IPS DF 4.7 (cell line): ENCODE measurements around the gene RSF1.
A peak's percentile ranks its signal among the peaks of the same experiment; 100 is the strongest.
"Not testable (repeated sequence)": the region's sequence is repeated elsewhere in the genome, so short reads cannot be mapped to it uniquely, and the experiment has no call there.

Experiments used
- DNase-seq: peaks from one replicate; pipeline ENCODE4 v3.0.0-alpha.2; 2013; ENCODE audit warnings: low spot score; ENCODE audit errors: extremely low read depth

The RSF1 gene, protein sequence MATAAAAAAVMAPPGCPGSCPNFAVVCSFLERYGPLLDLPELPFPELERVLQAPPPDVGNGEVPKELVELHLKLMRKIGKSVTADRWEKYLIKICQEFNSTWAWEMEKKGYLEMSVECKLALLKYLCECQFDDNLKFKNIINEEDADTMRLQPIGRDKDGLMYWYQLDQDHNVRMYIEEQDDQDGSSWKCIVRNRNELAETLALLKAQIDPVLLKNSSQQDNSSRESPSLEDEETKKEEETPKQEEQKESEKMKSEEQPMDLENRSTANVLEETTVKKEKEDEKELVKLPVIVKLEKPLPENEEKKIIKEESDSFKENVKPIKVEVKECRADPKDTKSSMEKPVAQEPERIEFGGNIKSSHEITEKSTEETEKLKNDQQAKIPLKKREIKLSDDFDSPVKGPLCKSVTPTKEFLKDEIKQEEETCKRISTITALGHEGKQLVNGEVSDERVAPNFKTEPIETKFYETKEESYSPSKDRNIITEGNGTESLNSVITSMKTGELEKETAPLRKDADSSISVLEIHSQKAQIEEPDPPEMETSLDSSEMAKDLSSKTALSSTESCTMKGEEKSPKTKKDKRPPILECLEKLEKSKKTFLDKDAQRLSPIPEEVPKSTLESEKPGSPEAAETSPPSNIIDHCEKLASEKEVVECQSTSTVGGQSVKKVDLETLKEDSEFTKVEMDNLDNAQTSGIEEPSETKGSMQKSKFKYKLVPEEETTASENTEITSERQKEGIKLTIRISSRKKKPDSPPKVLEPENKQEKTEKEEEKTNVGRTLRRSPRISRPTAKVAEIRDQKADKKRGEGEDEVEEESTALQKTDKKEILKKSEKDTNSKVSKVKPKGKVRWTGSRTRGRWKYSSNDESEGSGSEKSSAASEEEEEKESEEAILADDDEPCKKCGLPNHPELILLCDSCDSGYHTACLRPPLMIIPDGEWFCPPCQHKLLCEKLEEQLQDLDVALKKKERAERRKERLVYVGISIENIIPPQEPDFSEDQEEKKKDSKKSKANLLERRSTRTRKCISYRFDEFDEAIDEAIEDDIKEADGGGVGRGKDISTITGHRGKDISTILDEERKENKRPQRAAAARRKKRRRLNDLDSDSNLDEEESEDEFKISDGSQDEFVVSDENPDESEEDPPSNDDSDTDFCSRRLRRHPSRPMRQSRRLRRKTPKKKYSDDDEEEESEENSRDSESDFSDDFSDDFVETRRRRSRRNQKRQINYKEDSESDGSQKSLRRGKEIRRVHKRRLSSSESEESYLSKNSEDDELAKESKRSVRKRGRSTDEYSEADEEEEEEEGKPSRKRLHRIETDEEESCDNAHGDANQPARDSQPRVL (N-terminal part only)

GRCh38 chr11:77820565-77821348 lies at the start of gene RSF1, which contains the start of gene AAMDC:
Gene RSF1, minus strand, starts transcription at chr11:77820722. Its CDS starts 8 bp downstream, at chr11:77820714.
Gene AAMDC, plus strand, starts transcription at chr11:77821144. Its CDS starts 21,353 bp downstream, at chr11:77842497.
- peak; percentile 76 for DNase-seq

DNA sequence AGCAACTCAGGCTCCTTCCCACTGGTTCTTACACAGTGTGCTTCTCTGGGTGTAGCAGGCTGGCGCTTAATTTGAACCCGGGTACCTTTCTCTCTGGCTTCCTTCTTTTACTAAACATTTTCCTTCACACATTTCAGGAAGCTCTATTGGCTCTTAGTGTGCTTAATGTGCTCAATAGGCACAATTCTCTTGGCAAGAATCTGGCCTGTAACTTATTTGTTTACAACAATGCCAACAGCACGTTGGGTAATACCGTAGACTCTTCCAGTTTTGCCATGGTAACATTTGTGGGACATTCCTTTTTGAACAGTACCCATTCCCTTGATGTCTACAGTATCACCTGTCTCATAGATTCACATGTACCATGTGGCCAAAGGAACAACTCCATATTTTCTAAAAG lies 48.2 kb upstream of the RSF1 start:
- DNase-seq = no peak

DNA sequence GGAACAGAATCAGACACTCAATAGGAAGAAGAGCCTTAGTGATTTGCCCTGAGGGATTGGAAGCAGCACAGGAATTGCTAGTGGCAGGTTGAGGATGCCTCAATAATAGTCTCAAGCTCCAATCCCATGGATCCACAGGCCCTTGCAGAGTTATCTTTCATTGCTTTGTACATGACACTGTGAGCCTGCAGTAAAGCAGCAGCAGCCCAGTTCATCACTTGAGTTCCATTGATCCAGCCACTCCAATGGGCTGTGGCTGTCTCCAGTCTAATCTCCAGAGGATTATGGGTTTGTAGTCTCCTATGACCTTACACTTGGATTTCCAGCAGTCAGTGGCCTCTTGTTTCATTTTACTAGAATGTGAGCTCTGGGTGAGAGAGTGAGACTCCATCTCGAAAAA lies 45.8 kb upstream of the RSF1 start:
- DNase-seq = no peak

DNA sequence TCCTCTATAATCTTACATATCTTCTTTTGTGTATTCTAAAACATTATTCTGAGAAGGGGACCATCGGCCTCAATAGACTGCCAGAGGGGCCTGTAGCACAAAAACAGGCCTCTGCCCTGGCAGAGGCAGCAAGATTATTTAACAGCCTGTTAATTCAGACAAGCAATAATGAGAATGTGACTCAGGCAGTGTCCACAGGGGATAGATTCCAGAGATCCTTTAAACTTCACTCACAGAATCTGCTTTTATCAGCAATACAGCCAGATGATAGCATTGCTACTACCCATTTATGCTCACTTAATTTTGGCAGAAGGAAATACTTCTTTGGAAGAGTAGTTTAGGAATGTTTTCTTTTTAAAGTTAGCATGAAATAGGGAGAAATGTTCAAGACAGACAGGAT lies 45.3 kb upstream of the RSF1 start:
- no peak for DNase-seq

DNA sequence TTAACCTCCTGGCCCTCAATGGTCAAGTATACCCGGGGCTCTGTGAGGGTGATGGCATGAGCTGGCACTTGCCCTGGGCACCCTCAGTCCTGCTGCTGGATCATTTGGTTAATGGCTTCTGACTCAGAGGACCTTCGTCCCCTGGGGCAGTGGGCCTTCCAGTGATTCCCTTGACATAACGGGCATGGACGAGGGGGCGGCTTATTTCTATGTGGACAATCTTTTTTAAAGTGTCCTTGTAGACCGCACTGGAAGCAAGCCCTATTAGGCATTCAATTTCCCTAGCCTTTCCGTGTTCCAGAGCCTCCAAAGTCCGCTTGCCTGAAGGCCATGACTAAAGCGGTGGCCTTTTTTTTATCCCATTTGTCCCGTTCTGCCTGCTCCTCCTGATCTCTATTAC lies 40.9 kb upstream of the RSF1 start:
- not testable (repeated sequence) for DNase-seq

DNA sequence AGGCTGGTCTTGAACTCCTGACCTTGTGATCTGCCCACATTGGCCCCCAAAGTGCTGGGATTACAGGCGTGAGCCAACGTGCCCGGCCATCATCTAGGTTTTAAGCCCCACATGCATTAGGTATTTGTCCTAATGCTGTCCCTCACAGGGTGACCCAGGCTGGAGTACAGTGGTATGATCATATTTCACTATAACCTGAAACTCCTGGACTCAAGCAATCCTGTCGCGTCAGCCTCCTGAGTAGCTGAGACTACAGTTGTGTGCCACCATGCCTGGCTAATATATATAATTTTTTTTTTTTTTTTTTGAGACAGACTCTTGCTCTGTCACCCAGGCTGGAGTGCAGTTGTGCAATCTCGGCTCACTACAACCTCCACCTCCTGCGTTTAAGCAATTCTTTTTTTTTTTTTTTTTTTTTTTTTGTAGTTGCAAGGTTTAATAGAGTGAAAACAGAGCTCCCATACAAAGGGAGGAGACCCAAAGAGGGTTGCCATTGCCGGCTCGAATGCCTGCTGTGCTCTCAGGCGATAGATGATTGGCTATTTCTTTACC lies 37.5 kb upstream of the RSF1 start:
- DNase-seq = not testable (repeated sequence)

- DNase-seq = no peak
These were observed 34.3 kb upstream of the RSF1 start for GRCh38 chr11:77854838-77855237.

DNA sequence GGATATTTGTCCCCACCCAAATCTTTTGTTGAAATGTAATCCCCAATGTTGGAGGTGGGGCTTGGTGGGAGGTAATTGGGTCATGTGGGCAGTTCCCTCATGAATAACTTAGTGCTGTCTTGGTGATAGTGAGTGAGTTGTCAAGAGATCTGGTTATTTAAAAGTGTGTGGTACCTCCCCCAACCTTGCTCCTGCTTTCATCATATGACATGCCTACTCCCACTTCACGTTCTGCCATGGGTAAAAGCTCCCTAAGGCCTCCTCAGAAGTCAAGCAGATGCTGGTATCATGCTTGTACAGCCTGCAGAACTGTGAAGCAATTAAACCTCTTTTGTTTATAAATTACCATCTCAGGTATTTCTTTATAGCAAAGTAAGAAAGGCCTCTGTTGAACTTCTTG lies 31.0 kb upstream of the RSF1 start:
- DNase-seq = no peak

DNA sequence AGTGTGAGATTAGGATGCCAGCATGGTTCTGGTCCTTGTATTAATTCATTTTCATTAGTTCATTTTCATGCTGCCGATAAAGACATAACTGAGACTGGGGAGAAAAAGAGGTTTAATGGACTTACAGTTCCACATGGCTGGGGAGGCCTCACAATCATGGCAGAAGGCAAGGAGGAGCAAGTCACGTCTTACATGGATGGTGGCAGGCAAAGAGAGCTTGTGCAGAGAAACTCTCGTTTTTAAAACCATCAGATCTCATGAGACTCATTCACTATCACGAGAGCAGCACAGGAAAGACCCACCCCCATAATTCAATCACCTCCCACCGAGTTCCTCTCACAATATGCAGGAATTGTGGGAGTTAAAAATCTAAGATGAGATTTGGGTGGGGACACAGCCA lies 23.2 kb upstream of the RSF1 start:
- DNase-seq = not testable (repeated sequence)

- no peak for DNase-seq
These were observed 22.1 kb upstream of the RSF1 start for GRCh38 chr11:77842441-77843121.

- DNase-seq = no peak
These were observed 12.8 kb upstream of the RSF1 start for GRCh38 chr11:77833302-77833701.

DNA sequence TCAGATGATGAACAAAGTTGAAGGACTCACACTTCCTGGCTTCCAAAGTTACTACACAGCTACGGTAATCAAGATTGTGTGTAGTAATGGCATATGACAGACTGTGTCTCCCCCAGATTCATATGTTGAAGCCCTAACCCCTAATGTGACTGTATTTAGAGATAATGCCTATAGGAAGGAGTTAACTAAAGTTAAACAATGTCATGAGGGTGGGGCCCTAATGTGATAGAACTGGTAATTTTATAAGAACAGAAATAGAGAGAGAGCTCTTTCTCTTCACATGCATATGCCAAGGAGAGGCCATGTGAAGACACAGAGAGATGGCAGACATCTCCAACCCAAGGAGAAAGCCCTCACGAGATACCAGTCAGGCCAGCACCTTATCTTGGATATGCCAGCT lies 8.4 kb upstream of the RSF1 start:
- no peak for DNase-seq

DNA sequence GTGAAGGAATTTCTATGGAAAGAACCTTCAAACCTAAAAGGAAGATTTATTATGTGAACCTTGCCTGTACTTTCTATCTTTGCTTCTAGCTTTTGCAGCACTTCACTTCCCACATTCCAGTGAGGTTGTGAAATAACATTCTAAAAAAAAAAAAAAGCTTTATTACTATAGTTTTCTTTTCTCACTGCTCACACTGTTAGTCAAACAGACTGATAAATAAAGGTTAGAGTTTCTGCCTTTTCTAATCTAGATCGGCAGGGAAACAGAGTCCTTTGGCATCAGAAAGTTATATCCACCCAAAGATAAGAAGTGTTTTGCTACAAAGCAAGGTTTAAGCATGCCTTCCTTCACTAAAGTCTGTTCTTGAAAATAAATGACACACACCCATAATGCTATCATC lies 3.3 kb upstream of the RSF1 start:
- DNase-seq = no peak

DNA sequence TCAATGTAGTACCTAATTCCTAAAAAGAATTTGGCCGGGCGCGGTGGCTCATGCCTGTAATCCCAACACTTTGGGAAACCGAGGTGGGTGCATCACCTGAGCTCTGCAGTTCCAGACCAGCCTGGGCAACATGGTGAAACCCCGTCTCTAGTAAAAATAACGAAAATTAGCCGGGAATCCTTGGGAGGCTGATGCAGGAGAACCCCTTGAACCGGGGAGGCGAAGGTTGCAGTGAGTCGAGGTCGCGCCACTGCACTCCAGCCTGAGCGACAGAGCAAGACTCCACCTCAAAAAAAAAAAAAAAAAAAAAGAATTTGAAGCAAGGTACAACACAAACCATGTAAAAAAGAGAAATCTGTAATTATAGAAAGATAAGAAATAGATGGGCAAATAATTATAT lies 1.6 kb upstream of the RSF1 start:
- DNase-seq = not testable (repeated sequence)

DNA sequence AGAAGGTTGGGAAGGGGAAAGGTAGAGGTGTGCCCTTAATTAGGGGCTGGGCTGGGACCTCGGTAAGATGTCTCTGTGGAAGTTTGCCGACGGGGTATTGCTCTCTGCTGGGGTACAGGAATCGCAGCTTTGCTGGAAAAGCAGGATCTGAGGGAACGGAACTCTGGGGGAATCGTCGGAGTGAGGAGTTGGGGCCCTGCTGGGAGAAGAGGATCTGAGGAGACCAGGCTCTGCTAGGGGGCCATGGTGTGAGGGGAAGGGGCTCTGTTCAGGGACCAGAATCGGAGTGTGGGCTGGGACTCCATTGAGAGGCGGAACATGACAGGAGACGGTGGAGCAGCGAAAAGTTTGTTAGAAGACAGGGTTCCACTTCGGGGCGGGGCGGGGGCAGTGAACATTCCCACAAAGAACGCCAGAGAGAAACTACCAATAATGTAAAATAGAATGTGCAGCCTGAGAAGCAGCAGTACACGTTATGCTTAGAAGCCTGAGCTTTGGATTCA lies 878 bp upstream of the RSF1 start:
- DNase-seq = no peak

DNA sequence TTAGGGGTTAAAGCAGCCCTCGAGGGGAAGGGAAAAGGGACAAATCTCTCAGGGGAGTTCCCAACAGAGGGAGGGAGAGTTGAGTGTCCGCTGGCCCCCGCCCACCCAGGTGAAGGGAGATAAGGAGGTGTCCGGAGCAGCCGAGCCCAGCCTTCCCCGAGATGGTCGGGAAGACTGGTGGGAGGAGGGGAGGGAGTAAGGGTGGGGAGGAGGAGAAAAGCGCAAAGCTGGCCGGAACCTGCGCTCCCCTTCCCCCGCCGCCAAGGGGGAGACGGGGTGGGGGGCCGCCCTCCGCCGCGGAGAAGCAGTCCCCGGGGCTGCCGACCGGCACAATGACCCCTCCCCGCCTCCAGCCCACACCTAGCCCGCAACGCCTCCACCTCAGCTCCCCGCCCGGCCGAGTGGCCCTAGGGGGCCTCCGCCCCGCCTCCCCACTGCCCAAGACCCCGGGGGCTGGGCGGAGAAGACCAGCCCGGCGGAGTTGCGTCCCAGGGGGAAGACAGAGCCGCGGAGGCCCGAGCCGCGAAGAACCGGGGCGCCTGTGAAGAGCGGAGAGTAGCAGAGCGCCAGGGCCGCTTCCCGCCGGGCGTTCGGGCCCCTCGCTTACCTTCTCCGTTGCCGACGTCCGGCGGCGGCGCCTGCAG lies 479 bp downstream of the RSF1 start:
- DNase-seq = peak; percentile 30

- DNase-seq = peak; percentile 41
These were observed 1.1 kb downstream of the RSF1 start for GRCh38 chr11:77819411-77819920.

DNA sequence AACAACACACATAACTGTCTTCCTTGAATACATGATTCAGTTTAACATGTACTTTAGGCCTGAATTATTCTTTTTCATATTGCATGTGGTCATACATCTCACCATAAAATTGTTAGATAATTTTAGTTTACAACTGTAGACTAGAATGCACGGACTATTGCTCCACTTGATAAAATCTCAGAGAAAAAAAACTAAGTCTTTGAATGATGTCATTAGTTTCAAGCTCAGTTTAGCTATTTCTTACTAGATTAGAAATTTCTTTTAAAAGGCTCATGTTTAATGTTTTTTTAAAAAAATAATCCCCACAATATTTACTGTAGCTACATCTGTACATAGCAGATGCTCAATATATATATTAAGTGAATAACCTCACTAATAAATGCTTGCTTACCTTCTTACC lies 5.1 kb downstream of the RSF1 start:
- no peak for DNase-seq

- no peak for DNase-seq
These were observed 5.7 kb downstream of the RSF1 start for GRCh38 chr11:77814848-77815247.
